RWPE2 (cell line): ENCODE measurements around the gene SLC31A1.

Source experiments
- ATAC-seq: fragments of 200-7000 bp; cut with Tn5 transposase; 3 replicates; pipeline ENCODE4 v1.9.1; 2021; ENCODE audit warnings: low read depth
- DNase-seq: peaks from one replicate; pipeline ENCODE4 v3.0.0-alpha.2; 2020; ENCODE audit warnings: low spot score
- H3K27ac ChIP-seq: fragments of 450-650 bp; 2 replicates; pipeline ENCODE4 v1.5.1; 2017; ENCODE audit warnings: mild to moderate bottlenecking; ENCODE audit not compliant: poor library complexity, severe bottlenecking
- H3K27me3 ChIP-seq: fragments of 250-450 bp; sonication (Bioruptor Pico); 2 replicates; pipeline ENCODE4 v1.5.1; 2021; ENCODE audit warnings: mild to moderate bottlenecking, moderate library complexity; ENCODE audit not compliant: insufficient read depth, poor library complexity, severe bottlenecking
- H3K36me3 ChIP-seq: fragments of 250-450 bp; sonication (Bioruptor Pico); 2 replicates; pipeline ENCODE4 v1.5.1; 2020; ENCODE audit warnings: low read depth, mild to moderate bottlenecking, moderate library complexity
- H3K4me1 ChIP-seq: fragments of 250-450 bp; sonication (Bioruptor Pico); 2 replicates; pipeline ENCODE4 v1.5.1; 2021; ENCODE audit warnings: mild to moderate bottlenecking, moderate library complexity; ENCODE audit not compliant: insufficient read depth, poor library complexity, severe bottlenecking
- H3K4me3 ChIP-seq: fragments of 250-450 bp; sonication (Bioruptor Pico); 2 replicates; pipeline ENCODE4 v1.5.1; 2021; ENCODE audit warnings: mild to moderate bottlenecking, moderate library complexity; ENCODE audit not compliant: severe bottlenecking
- H3K9me3 ChIP-seq: fragments of 250-450 bp; sonication (Bioruptor Pico); 2 replicates; pipeline ENCODE4 v1.5.1; 2021; ENCODE audit warnings: mild to moderate bottlenecking, moderate library complexity; ENCODE audit not compliant: severe bottlenecking
- TF ChIP-seq, protein P1 (sequence below): fragments of 450-650 bp; IDR thresholded peaks from one replicate; pipeline ENCODE4 v1.5.1; 2017; ENCODE audit warnings: mild to moderate bottlenecking, moderate library complexity; ENCODE audit not compliant: poor library complexity, severe bottlenecking

The SLC31A1 gene

DNA sequence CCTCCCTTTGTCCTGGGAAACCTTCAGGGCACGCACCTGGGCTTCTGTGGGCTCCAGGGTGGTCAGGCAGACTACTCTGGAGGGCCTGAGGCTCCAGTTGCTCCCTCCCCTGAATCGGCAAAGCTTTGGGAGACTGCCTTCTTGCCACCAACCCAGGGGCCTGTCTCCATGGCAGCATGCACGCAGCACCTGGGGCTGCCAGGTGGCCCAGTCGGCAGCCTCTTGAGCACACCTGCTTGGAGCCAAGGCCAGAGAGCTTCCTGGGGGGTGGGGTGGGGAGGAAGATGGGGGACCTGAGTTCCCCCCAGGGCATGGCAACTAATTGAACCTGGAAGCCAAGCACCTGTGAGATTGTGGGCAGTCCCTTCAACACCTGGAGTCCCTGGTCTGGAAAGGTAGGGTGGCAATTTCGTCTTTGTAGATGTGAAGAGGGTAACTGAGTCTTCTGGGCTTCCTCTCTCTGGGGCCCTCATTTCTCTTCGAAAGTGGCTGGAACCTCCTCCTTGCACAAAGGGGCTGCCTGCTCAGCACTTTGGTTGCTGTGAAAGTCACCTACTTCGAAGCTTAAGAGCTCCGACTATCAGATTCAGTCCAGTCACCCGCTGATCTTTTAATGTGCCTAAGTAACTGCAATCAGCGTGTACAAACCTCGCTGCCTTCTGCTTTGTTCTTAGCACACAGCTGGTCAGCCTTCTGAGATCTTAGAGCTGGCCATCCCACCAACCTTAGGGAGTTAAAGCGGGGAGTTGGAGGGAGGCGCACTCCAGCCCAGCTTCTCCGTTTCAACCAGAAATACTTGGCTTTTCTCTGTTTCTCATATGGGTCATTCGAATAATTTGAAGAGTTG lies 77.8 kb downstream of the SLC31A1 start:
- no peak for ATAC-seq
- H3K27ac ChIP-seq, result no peak overlapping the region
- H3K4me1 ChIP-seq, result no peaks in the 10 kb centered on the region
- no peak overlapping the region for H3K4me3 ChIP-seq
- H3K9me3 ChIP-seq, result no peaks in the 10 kb centered on the region
- H3K27me3 ChIP-seq, result no peaks in the 10 kb centered on the region
- DNase-seq, result no peak
- H3K36me3 ChIP-seq, result no peaks in the 10 kb centered on the region
- TF ChIP-seq, protein P1, sequence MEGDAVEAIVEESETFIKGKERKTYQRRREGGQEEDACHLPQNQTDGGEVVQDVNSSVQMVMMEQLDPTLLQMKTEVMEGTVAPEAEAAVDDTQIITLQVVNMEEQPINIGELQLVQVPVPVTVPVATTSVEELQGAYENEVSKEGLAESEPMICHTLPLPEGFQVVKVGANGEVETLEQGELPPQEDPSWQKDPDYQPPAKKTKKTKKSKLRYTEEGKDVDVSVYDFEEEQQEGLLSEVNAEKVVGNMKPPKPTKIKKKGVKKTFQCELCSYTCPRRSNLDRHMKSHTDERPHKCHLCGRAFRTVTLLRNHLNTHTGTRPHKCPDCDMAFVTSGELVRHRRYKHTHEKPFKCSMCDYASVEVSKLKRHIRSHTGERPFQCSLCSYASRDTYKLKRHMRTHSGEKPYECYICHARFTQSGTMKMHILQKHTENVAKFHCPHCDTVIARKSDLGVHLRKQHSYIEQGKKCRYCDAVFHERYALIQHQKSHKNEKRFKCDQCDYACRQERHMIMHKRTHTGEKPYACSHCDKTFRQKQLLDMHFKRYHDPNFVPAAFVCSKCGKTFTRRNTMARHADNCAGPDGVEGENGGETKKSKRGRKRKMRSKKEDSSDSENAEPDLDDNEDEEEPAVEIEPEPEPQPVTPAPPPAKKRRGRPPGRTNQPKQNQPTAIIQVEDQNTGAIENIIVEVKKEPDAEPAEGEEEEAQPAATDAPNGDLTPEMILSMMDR, result no peak

DNA sequence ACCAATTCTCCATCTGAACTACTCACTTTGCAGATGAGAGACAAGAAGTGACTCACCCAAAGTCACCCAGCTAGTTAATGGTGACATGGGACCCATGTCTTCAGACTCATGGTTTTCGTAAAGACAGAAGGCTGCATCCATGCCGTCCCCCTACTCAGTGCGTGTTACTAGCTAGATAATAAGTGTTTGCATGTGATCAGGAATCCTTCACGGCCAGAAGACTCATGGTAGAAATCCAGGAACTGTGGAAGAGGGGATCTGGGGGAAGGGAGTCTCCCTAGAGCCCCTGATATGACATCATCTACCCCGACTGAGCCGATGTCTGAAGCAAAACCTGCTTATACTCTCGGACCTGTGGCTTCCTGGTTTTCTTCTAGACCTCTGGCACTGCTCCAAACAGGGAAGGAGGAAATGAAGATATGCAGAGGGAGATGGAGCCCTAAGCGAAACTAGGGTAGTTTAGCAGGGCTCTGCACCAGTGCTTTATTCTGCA lies 78.5 kb downstream of the SLC31A1 start:
- no peaks in the 10 kb centered on the region for H3K36me3 ChIP-seq
- ATAC-seq (no peak), DNase-seq (no peak)
- no peaks in the 10 kb centered on the region for H3K4me1 ChIP-seq
- no peaks in the 10 kb centered on the region for H3K9me3 ChIP-seq
- H3K27me3 ChIP-seq, result no peaks in the 10 kb centered on the region
- TF ChIP-seq, protein P1, result no peak
- no peak overlapping the region for H3K27ac ChIP-seq
- H3K4me3 ChIP-seq, result no peak overlapping the region

DNA sequence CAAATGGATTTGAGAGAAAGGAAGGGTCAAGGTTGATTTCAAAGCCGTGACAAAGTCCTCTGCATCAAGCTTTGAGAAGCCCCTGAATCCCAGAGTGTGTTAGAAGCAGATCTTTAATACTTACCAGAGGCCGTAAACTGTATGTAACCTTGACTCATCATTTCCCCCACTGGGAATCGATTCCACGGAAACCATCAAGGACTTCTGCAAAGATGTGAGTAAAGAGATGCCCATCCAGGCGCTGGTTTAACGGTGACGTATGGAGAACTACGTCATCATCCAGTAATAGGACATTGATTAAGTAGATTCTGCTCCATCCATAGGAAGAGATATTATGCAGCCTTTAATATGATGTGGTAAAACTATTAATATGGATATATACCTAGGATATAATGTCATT lies 80.2 kb downstream of the SLC31A1 start:
- TF ChIP-seq, protein P1, result no peak
- Histone ChIP-seq H3K4me1 (no peaks in the 10 kb centered on the region), H3K27me3 (no peaks in the 10 kb centered on the region), H3K4me3 (no peak overlapping the region), H3K9me3 (no peaks in the 10 kb centered on the region), H3K27ac (no peak overlapping the region), H3K36me3 (no peaks in the 10 kb centered on the region)
- no peak for ATAC-seq
- no peak for DNase-seq

DNA sequence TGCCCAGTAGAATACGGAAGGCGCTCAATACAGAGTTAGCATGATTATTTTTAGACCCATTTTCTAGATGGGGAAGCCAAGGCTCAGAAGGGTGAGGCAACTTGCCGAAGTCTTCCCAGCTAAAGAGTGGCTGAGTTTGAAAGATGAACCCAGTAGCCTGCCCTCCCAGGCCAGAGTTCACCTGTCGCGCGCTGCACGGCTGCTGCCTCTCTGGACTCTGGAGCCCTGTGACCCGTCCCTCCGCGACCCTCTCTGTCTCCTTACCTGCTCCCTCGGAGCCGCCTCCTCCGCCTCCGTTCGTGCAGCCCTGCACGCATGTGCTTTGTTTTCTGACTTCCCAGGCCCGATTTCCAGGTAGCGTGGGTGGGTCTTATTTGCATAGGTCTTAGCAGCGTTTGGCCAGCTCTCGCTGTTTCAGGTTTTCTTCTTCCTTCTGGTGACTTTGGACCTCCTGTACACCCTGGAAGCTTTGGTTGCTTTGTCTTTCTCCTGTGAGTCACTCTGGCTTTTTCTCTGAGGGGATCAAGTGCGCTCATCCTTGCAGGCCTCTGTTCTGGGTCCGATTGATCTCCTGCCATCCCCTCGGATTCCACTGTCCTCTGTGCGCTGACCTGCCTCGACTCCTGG lies 81.6 kb downstream of the SLC31A1 start, which contains the start of gene RNF183:
RNF183 (minus strand) TSS at position 585 of the 627 bp plus-strand sequence. CDS start 5,192 bp downstream, outside the sequence.
- H3K27me3 ChIP-seq, result no peaks in the 10 kb centered on the region
- no peak for ATAC-seq
- no peak within 1 kb of the TSS for H3K4me3 ChIP-seq
- no peaks in the 10 kb centered on the region for H3K9me3 ChIP-seq
- TF ChIP-seq, protein P1, result no peak
- no peaks in the 10 kb centered on the region for H3K36me3 ChIP-seq
- no peak for DNase-seq
- H3K27ac ChIP-seq, result no peak within 1 kb of the TSS
- H3K4me1 ChIP-seq, result no peaks in the 10 kb centered on the region

DNA sequence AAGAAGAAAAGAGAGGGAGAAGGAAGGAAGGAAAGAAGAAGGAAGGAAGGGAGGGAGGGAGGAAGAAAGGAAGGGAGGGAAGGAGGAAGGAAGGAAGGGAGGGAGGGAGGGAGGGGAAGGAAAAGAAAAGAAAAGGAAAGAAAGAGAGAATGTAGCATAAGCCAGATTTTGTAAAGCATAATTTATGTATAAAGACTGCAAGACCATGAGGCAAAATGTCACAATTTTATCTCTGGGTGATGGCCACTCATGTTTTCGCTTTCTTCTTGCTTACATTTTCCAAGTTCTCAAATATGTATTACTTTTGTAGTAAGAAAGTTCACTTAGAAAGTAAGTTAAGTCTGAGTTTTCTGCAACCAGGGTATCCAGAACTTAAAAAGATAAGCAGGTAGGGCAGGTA lies 85.2 kb downstream of the SLC31A1 start:
- TF ChIP-seq, protein P1, result no peak
- no peaks in the 10 kb centered on the region for H3K27me3 ChIP-seq
- H3K9me3 ChIP-seq, result no peaks in the 10 kb centered on the region
- no peak overlapping the region for H3K27ac ChIP-seq
- DNase-seq (no peak), ATAC-seq (no peak)
- no peak overlapping the region for H3K4me3 ChIP-seq
- H3K36me3 ChIP-seq, result no peaks in the 10 kb centered on the region
- no peaks in the 10 kb centered on the region for H3K4me1 ChIP-seq
